AG04449 (cell line): ENCODE measurements around the gene KRTAP3-3.

Experiments used
- CTCF ChIA-PET: fragments of 350-600 bp; formaldehyde crosslinking; extraction: SDS; loops from one replicate; lab custom pipeline; 2021; ENCODE audit warnings: antibody characterized with exemption; lab: Yijun Ruan, JAX
- POLR2A ChIA-PET: fragments of 400-600, 350-600 bp; formaldehyde crosslinking; extraction: SDS; loops from one replicate; lab custom pipeline; 2020; ENCODE audit warnings: antibody characterized with exemption, inconsistent platforms; lab: Yijun Ruan, JAX
- DNase-seq: peaks from one replicate; pipeline ENCODE4 v3.0.0-alpha.2; 2010; ENCODE audit warnings: low read depth, low spot score
- H3K4me3 ChIP-seq: 2 replicates; pipeline ENCODE4 v1.5.1; 2011; ENCODE audit warnings: low read depth, mild to moderate bottlenecking, control low read depth, low read length
- TF ChIP-seq, protein P1 (sequence below): IDR thresholded peaks from one replicate; pipeline ENCODE4 v1.5.1; 2011; ENCODE audit warnings: mild to moderate bottlenecking, moderate library complexity, low read length, control low read depth, inconsistent platforms; ENCODE audit not compliant: insufficient read depth; ENCODE audit errors: missing control alignments

The KRTAP3-3 gene

DNA sequence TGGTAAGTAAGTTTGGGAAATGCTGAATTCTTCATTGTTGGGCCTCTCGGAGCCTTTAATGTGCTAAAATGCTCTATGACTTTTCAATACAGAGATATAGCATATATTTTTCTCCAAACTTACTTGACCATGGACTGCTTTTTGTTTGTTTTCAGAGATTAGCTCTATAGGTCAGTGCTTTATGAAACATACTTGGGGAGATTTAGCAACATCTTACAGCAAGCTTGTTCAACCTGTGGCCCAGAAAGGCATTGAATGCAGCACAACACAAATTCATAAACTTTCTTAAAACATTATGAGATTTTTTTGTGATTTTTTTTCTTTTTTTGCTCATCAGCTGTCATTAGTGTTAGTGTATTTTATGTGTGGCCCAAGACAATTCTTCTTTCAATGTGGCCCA is 16.0 kb upstream of the KRTAP3-3 start:
- no peak for DNase-seq
- no peak overlapping the region for H3K4me3 ChIP-seq
- ChIA-PET CTCF (interaction anchor here (0.8 kb wide), 1 partner anchor 11 kb away, joined by 3 read pairs; no protein-coding TSS in a partner anchor), POLR2A (no interaction called here)
- TF ChIP-seq, protein P1, sequence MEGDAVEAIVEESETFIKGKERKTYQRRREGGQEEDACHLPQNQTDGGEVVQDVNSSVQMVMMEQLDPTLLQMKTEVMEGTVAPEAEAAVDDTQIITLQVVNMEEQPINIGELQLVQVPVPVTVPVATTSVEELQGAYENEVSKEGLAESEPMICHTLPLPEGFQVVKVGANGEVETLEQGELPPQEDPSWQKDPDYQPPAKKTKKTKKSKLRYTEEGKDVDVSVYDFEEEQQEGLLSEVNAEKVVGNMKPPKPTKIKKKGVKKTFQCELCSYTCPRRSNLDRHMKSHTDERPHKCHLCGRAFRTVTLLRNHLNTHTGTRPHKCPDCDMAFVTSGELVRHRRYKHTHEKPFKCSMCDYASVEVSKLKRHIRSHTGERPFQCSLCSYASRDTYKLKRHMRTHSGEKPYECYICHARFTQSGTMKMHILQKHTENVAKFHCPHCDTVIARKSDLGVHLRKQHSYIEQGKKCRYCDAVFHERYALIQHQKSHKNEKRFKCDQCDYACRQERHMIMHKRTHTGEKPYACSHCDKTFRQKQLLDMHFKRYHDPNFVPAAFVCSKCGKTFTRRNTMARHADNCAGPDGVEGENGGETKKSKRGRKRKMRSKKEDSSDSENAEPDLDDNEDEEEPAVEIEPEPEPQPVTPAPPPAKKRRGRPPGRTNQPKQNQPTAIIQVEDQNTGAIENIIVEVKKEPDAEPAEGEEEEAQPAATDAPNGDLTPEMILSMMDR, result no peak

DNA sequence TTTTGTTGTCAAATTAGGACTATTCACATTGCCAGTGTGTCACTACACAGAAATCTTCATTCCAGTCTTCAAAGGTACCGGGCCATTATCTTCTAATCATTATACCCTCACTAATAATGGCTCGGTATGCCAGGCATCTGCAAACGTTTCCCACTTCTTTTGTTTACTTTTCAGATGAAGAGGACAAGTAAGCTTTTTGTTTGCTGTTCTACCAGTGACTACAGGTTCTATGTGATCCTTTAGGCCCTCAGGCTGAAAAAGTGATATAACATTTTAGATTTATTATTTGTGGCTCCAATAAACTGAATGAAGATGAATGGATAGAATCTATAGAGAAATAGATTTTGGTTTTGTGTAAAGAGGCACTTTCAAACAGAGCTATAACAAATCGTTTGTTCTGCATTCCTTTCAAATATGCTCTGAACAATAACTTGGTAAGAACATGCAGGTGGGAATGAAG is 15.4 kb upstream of the KRTAP3-3 start:
- no peak for DNase-seq
- POLR2A ChIA-PET, result no interaction called here
- no peak overlapping the region for H3K4me3 ChIP-seq
- TF ChIP-seq, protein P1, result no peak
- CTCF ChIA-PET, result interaction anchor here (0.8 kb wide), 1 partner anchor 11 kb away, joined by 3 read pairs; no protein-coding TSS in a partner anchor

DNA sequence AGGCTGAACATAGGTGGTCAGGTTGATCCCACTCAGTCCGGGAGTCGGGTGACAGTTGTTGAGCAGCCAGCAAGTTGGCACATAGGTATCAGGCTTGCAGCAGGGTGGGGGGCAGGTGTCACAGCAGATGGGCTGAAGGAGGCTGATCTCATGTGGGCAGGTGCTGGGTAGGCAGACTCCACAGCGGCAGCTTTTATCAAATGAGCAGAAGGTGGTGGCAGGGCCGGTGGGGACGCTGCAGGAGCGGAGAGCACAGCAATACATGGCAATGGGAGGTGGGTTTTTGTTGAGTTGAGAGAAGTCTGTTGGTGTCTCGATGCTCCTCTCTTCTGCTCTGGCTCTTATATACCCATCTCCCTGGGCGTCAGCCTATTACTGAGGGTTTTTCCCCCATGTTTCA is 14.8 kb upstream of the KRTAP3-3 start, which contains the start of gene KRTAP3-1:
TSS of gene KRTAP3-1 (minus strand) at position 318 of the 400 bp plus-strand sequence. CDS start at position 264, 54 bp downstream.
- POLR2A ChIA-PET, result no interaction called here
- DNase-seq, result no peak
- CTCF ChIA-PET, result interaction anchor here (1.2 kb wide), 1 partner anchor 9 kb away, joined by 5 read pairs; no protein-coding TSS in a partner anchor
- TF ChIP-seq, protein P1, result no peak
- no peak within 1 kb of the TSS for H3K4me3 ChIP-seq

DNA sequence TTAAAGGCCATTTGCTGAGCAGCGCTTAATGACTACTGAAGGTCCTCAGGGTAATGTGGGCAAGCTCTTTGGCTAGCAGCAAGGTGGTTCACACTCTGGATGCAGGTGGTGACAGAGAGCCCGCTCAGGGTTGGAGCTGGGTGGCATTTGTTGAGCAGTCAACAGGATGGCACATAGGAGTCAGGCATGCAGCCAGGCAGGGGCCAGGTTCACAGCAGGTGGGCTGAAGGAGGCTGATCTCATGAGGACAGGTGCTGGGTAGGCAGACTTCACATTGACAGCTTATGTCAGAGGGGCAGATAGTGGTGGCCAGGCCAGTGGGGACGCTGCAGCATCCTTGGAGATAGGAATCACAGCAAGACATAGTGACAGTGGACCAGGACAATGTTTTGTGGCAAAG is 10.4 kb upstream of the KRTAP3-3 start:
- DNase-seq, result no peak
- POLR2A ChIA-PET, result no interaction called here
- TF ChIP-seq, protein P1, result no peak
- CTCF ChIA-PET, result interaction anchor here (1.1 kb wide), 1 partner anchor 9 kb away, joined by 5 read pairs; no protein-coding TSS in a partner anchor
- H3K4me3 ChIP-seq, result no peak overlapping the region

DNA sequence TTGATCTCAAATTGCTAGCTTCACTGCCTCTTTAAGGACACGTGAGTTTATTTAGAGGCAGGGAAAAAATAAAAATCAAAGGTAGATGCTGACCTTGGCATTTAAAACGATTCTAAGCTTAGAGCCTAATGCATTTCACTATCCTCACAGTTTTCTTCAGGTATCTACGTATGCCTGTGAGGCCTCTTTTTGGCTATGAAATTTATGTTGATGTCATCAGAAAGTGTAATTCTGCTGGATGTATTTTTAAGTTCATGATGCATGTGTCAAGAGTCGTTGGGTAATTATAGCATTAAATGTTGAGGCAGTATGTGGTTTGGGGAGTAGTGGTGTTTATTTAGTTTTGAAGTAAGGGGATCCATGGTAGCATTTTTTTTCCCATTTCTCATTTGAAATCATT is 10.0 kb upstream of the KRTAP3-3 start:
- H3K4me3 ChIP-seq, result no peak overlapping the region
- TF ChIP-seq, protein P1, result no peak
- DNase-seq, result no peak
- ChIA-PET CTCF (interaction anchor here (1.1 kb wide), 1 partner anchor 9 kb away, joined by 5 read pairs; no protein-coding TSS in a partner anchor), POLR2A (no interaction called here)

DNA sequence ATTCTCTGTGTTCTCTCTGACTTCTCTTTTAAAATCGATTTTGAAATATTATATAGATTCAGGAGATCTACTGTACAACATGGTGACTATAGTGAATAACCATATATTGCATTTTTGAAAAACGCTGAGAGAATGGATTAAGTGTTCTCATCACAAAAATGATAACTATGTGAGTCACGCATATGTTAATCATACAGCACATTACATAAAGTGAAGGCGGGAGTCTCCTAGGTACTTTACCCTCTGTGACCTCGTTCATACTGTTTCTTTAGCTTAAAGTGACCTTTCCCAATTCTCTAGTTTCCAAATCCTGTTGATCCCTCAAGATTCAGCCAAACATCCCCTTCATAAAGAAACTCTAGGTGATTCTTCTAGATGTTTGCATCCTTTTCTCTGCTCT is 8.8 kb upstream of the KRTAP3-3 start:
- TF ChIP-seq, protein P1, result no peak
- ChIA-PET CTCF (no interaction called here), POLR2A (no interaction called here)
- H3K4me3 ChIP-seq, result no peak overlapping the region
- DNase-seq, result no peak
